Thyroid gland (tissue), 4 donors: Measurements from ENCODE around the gene FKBP7.

Source experiments
- CTCF ChIP-seq, 6 experiments: fragments of 200-600 bp in 3 of 6; fragments of 450-650 bp in 3 of 6; sonication (generic) in 3 of 6; IDR thresholded peaks; one replicate each; pipeline ENCODE4 v1.5.1; 2016 to 2019; ENCODE audit warnings: antibody characterized with exemption in 6 of 6, mild to moderate bottlenecking in 2 of 6, inconsistent platforms in 1 of 6, moderate library complexity in 1 of 6
- POLR2A ChIP-seq, 2 donors: fragments of 450-650 bp; IDR thresholded peaks; one replicate each; pipeline ENCODE4 v1.6.1; 2017; ENCODE audit warnings: antibody characterized with exemption in 2 of 2, mild to moderate bottlenecking in 2 of 2, moderate library complexity in 1 of 2

GRCh38 chr2:178417916-178418315 lies 60.5 kb downstream of the FKBP7 start:
- TF ChIP-seq CTCF (IDR thresholded peaks at IDR 0.05) (no peak), POLR2A (IDR thresholded peaks at IDR 0.05) (no peak)
